ENCODE data around the gene GLT1D1. TPM values are rescaled to one million over a fixed set of nuclear protein-coding genes. Genes with fewer than 3 reads are reported as not detected.
A peak's percentile ranks its signal among the peaks of the same experiment; 100 is the strongest.
"Not testable (repeated sequence)": the region's sequence is repeated elsewhere in the genome, so short reads cannot be mapped to it uniquely, and the experiment has no call there.

Gene GLT1D1
- total and polyA plus RNA-seq, 7 donors: 0.23 to 0.95 (median 0.49) TPM

GRCh38 chr12:128840862-128841468 lies 12.3 kb upstream of the GLT1D1 start:
- TF ChIP-seq POLR2A (IDR thresholded peaks at IDR 0.05) (no peak), POLR2AphosphoS5 (IDR thresholded peaks at IDR 0.05) (no peak)
- TF ChIP-seq, protein P1, sequence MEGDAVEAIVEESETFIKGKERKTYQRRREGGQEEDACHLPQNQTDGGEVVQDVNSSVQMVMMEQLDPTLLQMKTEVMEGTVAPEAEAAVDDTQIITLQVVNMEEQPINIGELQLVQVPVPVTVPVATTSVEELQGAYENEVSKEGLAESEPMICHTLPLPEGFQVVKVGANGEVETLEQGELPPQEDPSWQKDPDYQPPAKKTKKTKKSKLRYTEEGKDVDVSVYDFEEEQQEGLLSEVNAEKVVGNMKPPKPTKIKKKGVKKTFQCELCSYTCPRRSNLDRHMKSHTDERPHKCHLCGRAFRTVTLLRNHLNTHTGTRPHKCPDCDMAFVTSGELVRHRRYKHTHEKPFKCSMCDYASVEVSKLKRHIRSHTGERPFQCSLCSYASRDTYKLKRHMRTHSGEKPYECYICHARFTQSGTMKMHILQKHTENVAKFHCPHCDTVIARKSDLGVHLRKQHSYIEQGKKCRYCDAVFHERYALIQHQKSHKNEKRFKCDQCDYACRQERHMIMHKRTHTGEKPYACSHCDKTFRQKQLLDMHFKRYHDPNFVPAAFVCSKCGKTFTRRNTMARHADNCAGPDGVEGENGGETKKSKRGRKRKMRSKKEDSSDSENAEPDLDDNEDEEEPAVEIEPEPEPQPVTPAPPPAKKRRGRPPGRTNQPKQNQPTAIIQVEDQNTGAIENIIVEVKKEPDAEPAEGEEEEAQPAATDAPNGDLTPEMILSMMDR (IDR thresholded peaks at IDR 0.05): no peak
- DNase-seq: peak; percentile 9
- no peaks in the 10 kb centered on the region for H3K27me3 ChIP-seq
- H3K4me3 ChIP-seq: no peak overlapping the region
- 34 to 59% methylated on average over 8 of the region's 8 CpGs for WGBS, 2 donors
- no peak overlapping the region for H3K27ac ChIP-seq
- intact Hi-C loops (cut with DNase I): no loop called here
- H3K36me3 ChIP-seq: no peaks in the 10 kb centered on the region
- no peaks in the 10 kb centered on the region for H3K4me1 ChIP-seq
- no peaks in the 10 kb centered on the region for H3K9me3 ChIP-seq

DNA sequence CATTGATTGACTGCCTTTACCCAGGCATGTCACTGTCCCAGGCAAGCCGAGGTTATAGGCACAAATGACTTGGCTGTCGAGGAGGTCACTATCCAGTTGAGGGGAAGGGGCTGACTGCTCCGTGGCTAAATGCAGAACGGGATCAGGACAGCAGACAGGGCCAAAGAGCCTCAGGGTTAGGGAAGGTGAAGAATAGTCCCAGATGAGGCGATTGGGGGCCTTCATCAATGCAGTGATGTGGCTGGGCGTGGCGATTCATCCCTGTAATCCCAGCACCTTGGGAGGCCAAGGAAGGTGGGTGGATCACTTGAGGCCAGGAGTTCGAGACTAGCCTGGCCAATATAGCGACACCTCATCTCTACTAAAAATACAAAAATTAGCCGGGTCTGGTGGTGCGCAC lies 10.7 kb upstream of the GLT1D1 start:
- H3K27me3 ChIP-seq: no peaks in the 10 kb centered on the region
- DNase-seq: no peak
- H3K27ac ChIP-seq: no peak overlapping the region
- H3K4me3 ChIP-seq: no peak overlapping the region
- intact Hi-C loops (cut with DNase I): no loop called here
- H3K9me3 ChIP-seq: no peaks in the 10 kb centered on the region
- TF ChIP-seq POLR2A (IDR thresholded peaks at IDR 0.05) (no peak), POLR2AphosphoS5 (IDR thresholded peaks at IDR 0.05) (no peak), EP300 (IDR thresholded peaks at IDR 0.05) (no peak)
- TF ChIP-seq, protein P1 (IDR thresholded peaks at IDR 0.05): no peak
- 90 to 92% methylated on average over 11 of the region's 11 CpGs for WGBS, 2 donors
- no peaks in the 10 kb centered on the region for H3K36me3 ChIP-seq
- H3K4me1 ChIP-seq: no peaks in the 10 kb centered on the region

GRCh38 chr12:128843538-128843937 lies 9.7 kb upstream of the GLT1D1 start:
- no peak overlapping the region for H3K27ac ChIP-seq
- H3K27me3 ChIP-seq: no peaks in the 10 kb centered on the region
- no peak for DNase-seq
- H3K36me3 ChIP-seq: no peaks in the 10 kb centered on the region
- WGBS, 2 donors: 82 to 84% methylated on average over 4 of the region's 4 CpGs
- H3K4me3 ChIP-seq: no peak overlapping the region
- H3K9me3 ChIP-seq: no peaks in the 10 kb centered on the region
- H3K4me1 ChIP-seq: no peaks in the 10 kb centered on the region
- intact Hi-C loops (cut with DNase I): no loop called here
- TF ChIP-seq, protein P1 (IDR thresholded peaks at IDR 0.05): no peak
- TF ChIP-seq EP300 (IDR thresholded peaks at IDR 0.05): no peak
- no peak for TF ChIP-seq POLR2A (IDR thresholded peaks at IDR 0.05)
- no peak for TF ChIP-seq POLR2AphosphoS5 (IDR thresholded peaks at IDR 0.05)

GRCh38 chr12:128844031-128844635 lies 9.1 kb upstream of the GLT1D1 start:
- no peak overlapping the region for H3K27ac ChIP-seq
- no peaks in the 10 kb centered on the region for H3K9me3 ChIP-seq
- H3K27me3 ChIP-seq: no peaks in the 10 kb centered on the region
- intact Hi-C loops (cut with DNase I): no loop called here
- no peak overlapping the region for H3K4me3 ChIP-seq
- H3K36me3 ChIP-seq: no peaks in the 10 kb centered on the region
- no peak for DNase-seq
- WGBS, 2 donors: 72 to 82% methylated on average over 11 of the region's 11 CpGs
- no peaks in the 10 kb centered on the region for H3K4me1 ChIP-seq
- TF ChIP-seq, protein P1 (IDR thresholded peaks at IDR 0.05): no peak
- TF ChIP-seq EP300 (IDR thresholded peaks at IDR 0.05): no peak
- no peak for TF ChIP-seq POLR2A (IDR thresholded peaks at IDR 0.05)
- TF ChIP-seq POLR2AphosphoS5 (IDR thresholded peaks at IDR 0.05): no peak

GRCh38 chr12:128846671-128847070 lies 6.6 kb upstream of the GLT1D1 start:
- H3K4me1 ChIP-seq; H3K27me3 ChIP-seq; H3K27ac ChIP-seq; intact Hi-C loops (cut with DNase I); H3K9me3 ChIP-seq; H3K4me3 ChIP-seq; H3K36me3 ChIP-seq: not testable (repeated sequence)
- DNase-seq: peak; percentile 48
- 91 to 93% methylated on average over 27 of the region's 27 CpGs for WGBS, 2 donors
